Adrenal gland (tissue), 12 donors: ENCODE measurements around the gene ST3GAL3. TPM values are rescaled to one million over a fixed set of nuclear protein-coding genes. Genes with fewer than 3 reads are reported as not detected.

ENCODE experiments used
- DNase-seq, 7 donors: peaks; one replicate each; pipeline ENCODE4 v3.0.0-alpha.2; 2019 to 2020
- H3K27ac ChIP-seq, 5 donors: fragments of 200-600 bp; sonication (generic) in 4 of 5; 1 replicate in 3 of 5; 2 replicates in 2 of 5; pipeline versions ENCODE4 v1.5.1 to v1.8.0; 2016 to 2020; ENCODE audit warnings: mild to moderate bottlenecking in 1 of 5
- H3K27me3 ChIP-seq: fragments of 200-600 bp; 2 replicates; pipeline ENCODE4 v1.8.0; 2021
- H3K36me3 ChIP-seq, 2 donors: fragments of 200-600 bp; replicated peaks in 1 of 2; 1 replicate in 1 of 2; 2 replicates in 1 of 2; pipeline versions ENCODE4 v1.5.1 to v1.8.0; 2018 to 2022
- H3K4me1 ChIP-seq, 2 donors: fragments of 200-600 bp; replicated peaks in 1 of 2; 1 replicate in 1 of 2; 2 replicates in 1 of 2; pipeline versions ENCODE4 v1.5.1 to v1.8.0; 2018 to 2021
- H3K4me3 ChIP-seq, 4 donors: fragments of 200-600 bp; sonication (generic) in 3 of 4; one replicate each; pipeline ENCODE4 v1.5.1; 2016 to 2018
- H3K9me3 ChIP-seq, 3 donors: fragments of 200-600 bp; sonication (generic) in 1 of 3; replicated peaks in 1 of 3; 1 replicate in 2 of 3; 2 replicates in 1 of 3; pipeline versions ENCODE4 v1.5.1 to v1.8.0; 2016 to 2021
- POLR2A ChIP-seq, 2 donors: fragments of 450-650 bp; IDR thresholded peaks; one replicate each; pipeline ENCODE4 v1.6.1; 2017; ENCODE audit warnings: antibody characterized with exemption in 2 of 2, mild to moderate bottlenecking in 2 of 2, moderate library complexity in 1 of 2
- WGBS, 4 donors: extraction: QIAGEN DNeasy Blood & Tissue Kit in 2 of 4; methylation state at CpG; one replicate each; pipeline versions ENCODE4 v1.1.5 to v1.1.7; 2013 to 2017; 5-methylcytosine and 5-hydroxymethylcytosine counted together
- intact Hi-C, 2 donors: fragments of 100-400 bp; cut with DNase I; formaldehyde crosslinking; loops; one replicate each; pipeline versions ENCODE4 v1.14.1 to v1.15.0; 2022 to 2023
- polyA plus RNA-seq, 3 donors: library from polyadenylated mRNA; stranded (reverse); fragments of 200-250 nt in 2 of 3; fragments of 350-450 nt in 1 of 3; fragmentation: Illumina TruSeq in 1 of 3; extraction: RNeasy Lipid Tissue Mini Kit (QIAGEN cat#74804) in 1 of 3; gene quantifications; one replicate each; pipeline ENCODE4 v1.2.3, GENCODE V29; 2013 to 2014
- total RNA-seq, 9 donors: library from RNA; depleted of rRNA in 4 of 9; stranded (reverse); fragments of >200 nt in 4 of 9; fragments of 120-200 nt in 1 of 9; fragmentation: NEBNext Ultra II Directional in 1 of 9; extraction: Animal tissue kit (Norgen Biotek cat#: 25700) in 1 of 9; gene quantifications; one replicate each; pipeline versions ENCODE4 v1.1.0 to v1.2.4, GENCODE V29; 2013 to 2023
- TF ChIP-seq, protein P1 (sequence below), 6 experiments: fragments of 450-650 bp in 4 of 6; fragments of 200-600 bp in 2 of 6; sonication (generic) in 1 of 6; IDR thresholded peaks; 1 replicate in 5 of 6; 2 replicates in 1 of 6; pipeline versions ENCODE4 v1.5.1 to v1.8.0; 2016 to 2021; ENCODE audit warnings: antibody characterized with exemption in 6 of 6, mild to moderate bottlenecking in 2 of 6, moderate library complexity in 1 of 6
- donor health status: healthy with polysubstance abuse.
- donor health status: Bipolar disorder and iron deficiency.
- donor health status: DM: yes; HTN: yes; CAD: no.
- donor health status: DM: no; HTN: no; CAD: no.
- donor health status: DM: no; HTN: no; CAD: no.
- donor health status: DM: yes; HTN: yes; CAD: no.

The ST3GAL3 gene
- total and polyA plus RNA-seq, 12 donors = 15.6 to 47.5 (median 27.7) TPM

DNA sequence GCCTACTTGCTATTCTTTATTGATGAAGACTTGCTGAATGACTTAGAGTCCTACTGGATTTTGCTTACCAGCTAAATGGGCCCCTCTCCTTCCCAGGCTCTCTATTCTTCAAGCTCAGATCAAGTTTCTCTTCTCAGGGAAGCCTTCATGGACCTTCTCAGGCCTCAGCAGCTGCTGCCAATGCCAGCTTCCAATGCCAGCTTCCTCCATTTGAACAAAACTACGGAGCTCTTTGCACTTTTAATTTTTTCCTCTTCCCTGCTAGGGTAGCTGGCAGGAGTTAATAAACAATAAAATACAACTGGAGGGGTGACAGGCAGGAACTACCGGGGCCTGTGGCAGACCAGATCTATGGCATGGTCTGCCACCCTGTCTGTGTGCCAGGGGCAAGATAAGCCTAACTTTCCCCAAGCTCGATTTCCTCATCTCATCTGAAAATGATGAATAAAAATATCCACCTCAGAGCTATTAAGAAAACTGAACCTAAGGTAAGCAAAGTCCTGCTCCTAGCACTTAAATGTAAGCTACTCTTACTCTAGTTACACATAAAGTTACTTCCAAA lies 238.4 kb downstream of the ST3GAL3 start:
- intact Hi-C loops = no loop called here
- H3K27me3 ChIP-seq = no peaks in the 10 kb centered on the region
- H3K4me1 ChIP-seq = peaks cover 23 to 27% of the 10 kb centered on the region in 2 donors
- TF ChIP-seq, protein P1, sequence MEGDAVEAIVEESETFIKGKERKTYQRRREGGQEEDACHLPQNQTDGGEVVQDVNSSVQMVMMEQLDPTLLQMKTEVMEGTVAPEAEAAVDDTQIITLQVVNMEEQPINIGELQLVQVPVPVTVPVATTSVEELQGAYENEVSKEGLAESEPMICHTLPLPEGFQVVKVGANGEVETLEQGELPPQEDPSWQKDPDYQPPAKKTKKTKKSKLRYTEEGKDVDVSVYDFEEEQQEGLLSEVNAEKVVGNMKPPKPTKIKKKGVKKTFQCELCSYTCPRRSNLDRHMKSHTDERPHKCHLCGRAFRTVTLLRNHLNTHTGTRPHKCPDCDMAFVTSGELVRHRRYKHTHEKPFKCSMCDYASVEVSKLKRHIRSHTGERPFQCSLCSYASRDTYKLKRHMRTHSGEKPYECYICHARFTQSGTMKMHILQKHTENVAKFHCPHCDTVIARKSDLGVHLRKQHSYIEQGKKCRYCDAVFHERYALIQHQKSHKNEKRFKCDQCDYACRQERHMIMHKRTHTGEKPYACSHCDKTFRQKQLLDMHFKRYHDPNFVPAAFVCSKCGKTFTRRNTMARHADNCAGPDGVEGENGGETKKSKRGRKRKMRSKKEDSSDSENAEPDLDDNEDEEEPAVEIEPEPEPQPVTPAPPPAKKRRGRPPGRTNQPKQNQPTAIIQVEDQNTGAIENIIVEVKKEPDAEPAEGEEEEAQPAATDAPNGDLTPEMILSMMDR (IDR thresholded peaks at IDR 0.05) = no peak
- no peak for TF ChIP-seq POLR2A (IDR thresholded peaks at IDR 0.05)
- peak in 3 of 7 donors; percentile 23 to 45 (median 41) for DNase-seq
- peak overlapping the region in 2 of 4 donors; percentile 47 to 84 for H3K4me3 ChIP-seq
- WGBS, 4 donors = 4 to 10% (median 5%) methylated on average over 3 of the region's 3 CpGs
- peak overlapping the region in 4 of 5 donors; percentile 93 to 100 (median 98) for H3K27ac ChIP-seq
- no peaks in the 10 kb centered on the region for H3K9me3 ChIP-seq
- H3K36me3 ChIP-seq = peaks cover 0 to 7% of the 10 kb centered on the region in 2 donors

DNA sequence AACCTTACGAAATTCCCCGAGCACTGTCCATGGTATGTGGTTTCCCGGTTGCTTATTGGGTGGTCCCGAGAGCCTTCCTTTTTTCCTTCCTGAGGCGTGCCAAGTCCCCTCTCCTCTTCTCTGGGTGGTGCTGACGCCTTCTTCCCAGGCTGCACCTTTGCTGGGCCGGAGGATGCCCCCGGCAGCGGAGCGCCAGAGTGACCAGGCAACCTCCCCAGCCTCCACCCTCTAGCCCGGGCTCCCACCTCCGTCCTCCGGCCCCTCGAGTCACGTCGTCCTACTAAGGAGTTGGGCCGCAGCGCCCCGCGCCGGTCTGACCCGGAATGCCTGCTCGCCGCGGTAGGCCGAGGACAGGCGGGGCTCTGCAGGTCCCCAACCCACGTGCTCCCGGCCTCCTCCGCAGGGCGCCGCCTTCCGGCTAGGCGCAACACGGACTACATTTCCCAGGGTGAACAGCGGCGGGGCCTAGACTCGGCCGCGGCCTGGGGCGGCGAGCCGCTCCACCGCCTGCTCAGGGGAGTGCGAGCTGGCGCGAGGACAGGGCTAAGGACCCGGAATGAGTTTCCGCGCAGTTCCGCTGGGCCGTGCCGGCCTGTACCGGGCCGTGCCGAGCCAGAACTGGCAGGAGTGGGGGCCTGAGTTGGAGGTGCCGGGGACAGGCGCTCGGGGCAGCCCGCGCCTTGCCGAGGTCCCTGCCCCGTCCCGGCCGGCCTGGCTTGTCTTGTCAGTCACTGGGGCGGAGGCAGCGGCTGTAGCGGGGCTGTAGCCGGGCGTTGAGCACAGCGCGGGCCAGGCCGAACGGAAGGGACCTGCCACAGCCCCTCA lies 239.1 kb downstream of the ST3GAL3 start, which contains the start of gene IPO13:
Gene IPO13, plus strand, starts transcription at position 715 of the 825 bp plus-strand sequence. CDS start 651 bp downstream, outside the sequence.
- H3K9me3 ChIP-seq = no peaks in the 10 kb centered on the region
- peaks cover 0 to 7% of the 10 kb centered on the region in 2 donors for H3K36me3 ChIP-seq
- H3K27me3 ChIP-seq = no peaks in the 10 kb centered on the region
- WGBS, 4 donors = 0 to 2% (median 1%) methylated on average over 24 to 74 of the region's 74 CpGs
- peak within 1 kb of the TSS; percentile 91 to 100 (median 97) for H3K27ac ChIP-seq
- intact Hi-C loops = no loop called here
- DNase-seq = peak; percentile 95 to 97 (median 96)
- peaks cover 23 to 27% of the 10 kb centered on the region in 2 donors for H3K4me1 ChIP-seq
- TF ChIP-seq, protein P1 (IDR thresholded peaks at IDR 0.05) = peak; percentile 63 to 90 (median 71)
- peak; percentile 76 to 77 for TF ChIP-seq POLR2A (IDR thresholded peaks at IDR 0.05)
- H3K4me3 ChIP-seq = peak within 1 kb of the TSS; percentile 47 to 84 (median 68)

DNA sequence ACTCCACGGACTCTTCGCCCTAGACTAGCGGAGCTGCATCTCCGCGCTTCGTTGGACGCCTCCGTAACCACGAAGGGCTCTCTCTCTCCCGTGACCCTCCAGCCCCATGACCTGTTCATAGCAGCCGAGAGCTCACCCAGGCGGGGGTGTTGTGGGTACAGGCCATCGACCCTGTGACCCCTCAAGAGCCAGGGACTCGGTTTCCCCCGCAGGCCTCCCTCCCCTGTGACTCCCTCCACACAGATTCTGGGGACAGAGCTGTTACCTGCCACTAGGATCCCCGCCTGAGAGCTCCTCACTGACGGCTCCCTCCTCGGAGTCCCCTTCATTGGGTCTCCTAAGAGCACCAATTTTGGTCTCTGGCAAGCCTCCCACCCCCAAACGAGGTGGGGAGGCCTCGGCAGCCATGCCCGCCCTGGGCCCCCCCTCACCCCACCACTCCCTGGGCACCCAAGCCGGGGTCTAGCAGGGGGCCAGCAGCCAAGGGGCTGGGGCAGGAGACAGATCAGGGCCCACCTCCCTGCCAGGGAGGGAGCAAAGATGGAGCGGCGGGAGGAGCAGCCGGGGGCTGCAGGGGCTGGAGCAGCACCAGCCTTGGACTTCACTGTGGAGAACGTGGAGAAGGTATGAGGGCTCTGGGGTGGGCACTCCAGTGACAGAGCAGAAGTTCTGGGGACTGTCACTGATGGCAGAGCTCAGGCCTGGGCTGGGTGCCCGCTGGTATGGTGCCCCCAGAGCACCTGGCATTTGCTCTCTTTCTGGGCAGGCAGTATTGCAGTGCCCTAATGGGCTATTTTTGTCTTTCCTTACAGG lies 239.9 kb downstream of the ST3GAL3 start:
- DNase-seq = no peak
- Histone ChIP-seq H3K27me3 (no peaks in the 10 kb centered on the region), H3K9me3 (no peaks in the 10 kb centered on the region), H3K27ac (peak overlapping the region; percentile 91 to 100 (median 97)), H3K36me3 (peaks cover 0 to 7% of the 10 kb centered on the region in 2 donors), H3K4me3 (peak overlapping the region; percentile 47 to 84 (median 68)), H3K4me1 (peaks cover 23 to 30% of the 10 kb centered on the region in 2 donors)
- 5% methylated on average over 9 to 27 of the region's 27 CpGs; no CpG with 5 or more reads in 1 of the 4 donors for WGBS, 4 donors
- intact Hi-C loops = no loop called here
- TF ChIP-seq, protein P1 (IDR thresholded peaks at IDR 0.05) = no peak
- no peak for TF ChIP-seq POLR2A (IDR thresholded peaks at IDR 0.05)
